ENCODE measurements around the gene SYNGR3. TPM values are rescaled to one million over a fixed set of nuclear protein-coding genes. Genes with fewer than 3 reads are reported as not detected.

The SYNGR3 gene
- total RNA-seq, 1 donor from 2014 or later: 6.0 TPM

GRCh38 chr16:1998852-1999801, 9.4 kb downstream of the SYNGR3 start:
- Mint-ChIP-seq H3K9me3 (ENCODE audit: unreplicated experiment) (no peaks in the 10 kb centered on the region), H3K4me1 (ENCODE audit: low read depth, unreplicated experiment) (peaks cover 2% of the 10 kb centered on the region), H3K27ac (ENCODE audit: unreplicated experiment) (no peak overlapping the region), H3K36me3 (ENCODE audit: low read depth, unreplicated experiment) (peaks cover 9% of the 10 kb centered on the region), H3K4me3 (ENCODE audit: unreplicated experiment) (no peak overlapping the region), H3K27me3 (ENCODE audit: low read depth, unreplicated experiment) (no peaks in the 10 kb centered on the region)
- no peak overlapping the region for H3K9ac ChIP-seq (ENCODE audit: low read length)
- peaks cover 49% of the 10 kb centered on the region for H4K20me1 ChIP-seq (ENCODE audit: insufficient read depth, low read length)
- FAIRE-seq: no peak
- TF ChIP-seq EZH2 (IDR thresholded peaks at IDR 0.05; ENCODE audit: insufficient read depth, low read length): no peak
- no peak for TF ChIP-seq CTCF (IDR thresholded peaks at IDR 0.05; ENCODE audit: insufficient read depth, low read depth, low read length)
- no peak overlapping the region for H3K4me2 ChIP-seq (ENCODE audit: low read length)
- H2AFZ ChIP-seq (ENCODE audit: low read depth, low read length): no peak overlapping the region
- peaks cover 6% of the 10 kb centered on the region for H3K4me1 ChIP-seq (ENCODE audit: insufficient read depth, low read length)
- no peak for DNase-seq (ENCODE audit: low read depth)
- no peak overlapping the region for H3K4me3 ChIP-seq (ENCODE audit: insufficient read depth, low read depth, low read length)
- no peaks in the 10 kb centered on the region for H3K27me3 ChIP-seq (ENCODE audit: insufficient read depth, low read length)
- peaks cover 8% of the 10 kb centered on the region for H3K36me3 ChIP-seq (ENCODE audit: insufficient read depth, low read length)
- peaks cover 31% of the 10 kb centered on the region for H3K79me2 ChIP-seq (ENCODE audit: insufficient read depth, low read length)
- H3K9me3 ChIP-seq (ENCODE audit: insufficient read depth, low read depth, low read length): no peaks in the 10 kb centered on the region
- no peak overlapping the region for H3K27ac ChIP-seq (ENCODE audit: low read depth, low read length)

GRCh38 chr16:1999866-2000514, 10.2 kb downstream of the SYNGR3 start:
- no peak overlapping the region for H3K4me3 Mint-ChIP-seq (ENCODE audit: unreplicated experiment)
- Histone ChIP-seq H3K4me2 (ENCODE audit: low read length) (no peak overlapping the region), H3K27ac (ENCODE audit: low read depth, low read length) (no peak overlapping the region), H3K4me3 (ENCODE audit: insufficient read depth, low read depth, low read length) (no peak overlapping the region), H2AFZ (ENCODE audit: low read depth, low read length) (no peak overlapping the region), H3K27me3 (ENCODE audit: insufficient read depth, low read length) (no peaks in the 10 kb centered on the region), H4K20me1 (ENCODE audit: insufficient read depth, low read length) (peaks cover 57% of the 10 kb centered on the region), H3K79me2 (ENCODE audit: insufficient read depth, low read length) (peaks cover 40% of the 10 kb centered on the region), H3K36me3 (ENCODE audit: insufficient read depth, low read length) (peaks cover 8% of the 10 kb centered on the region), H3K9me3 (ENCODE audit: insufficient read depth, low read depth, low read length) (no peaks in the 10 kb centered on the region), H3K4me1 (ENCODE audit: insufficient read depth, low read length) (peaks cover 14% of the 10 kb centered on the region), H3K9ac (ENCODE audit: low read length) (no peak overlapping the region)
- H3K36me3 Mint-ChIP-seq (ENCODE audit: low read depth, unreplicated experiment): peaks cover 9% of the 10 kb centered on the region
- H3K4me1 Mint-ChIP-seq (ENCODE audit: low read depth, unreplicated experiment): peaks cover 2% of the 10 kb centered on the region
- no peaks in the 10 kb centered on the region for H3K9me3 Mint-ChIP-seq (ENCODE audit: unreplicated experiment)
- TF ChIP-seq EZH2 (IDR thresholded peaks at IDR 0.05; ENCODE audit: insufficient read depth, low read length) (no peak), CTCF (IDR thresholded peaks at IDR 0.05; ENCODE audit: insufficient read depth, low read depth, low read length) (no peak)
- FAIRE-seq (no peak), DNase-seq (ENCODE audit: low read depth) (no peak)
- no peak overlapping the region for H3K27ac Mint-ChIP-seq (ENCODE audit: unreplicated experiment)
- no peaks in the 10 kb centered on the region for H3K27me3 Mint-ChIP-seq (ENCODE audit: low read depth, unreplicated experiment)
